Endometrium (tissue), 2 donors: Measurements from ENCODE around the gene PGGHG.
"Not testable (repeated sequence)": the region's sequence is repeated elsewhere in the genome, so short reads cannot be mapped to it uniquely, and the experiment has no call there.

ENCODE experiments used
- FAIRE-seq: peaks from 2 replicates; lab custom pipeline; 2012; peaks lifted over from hg19 to GRCh38; lab: Jason Lieb, UNC
- donor health status: control.
- donor health status: control.

Gene PGGHG

GRCh38 chr11:313787-314553 is 25.0 kb downstream of the PGGHG start, which contains the start of gene IFITM1:
IFITM1 (plus strand) TSS chr11:314040; CDS start chr11:314171, 131 bp downstream.
- peak; percentile 82 for FAIRE-seq

DNA sequence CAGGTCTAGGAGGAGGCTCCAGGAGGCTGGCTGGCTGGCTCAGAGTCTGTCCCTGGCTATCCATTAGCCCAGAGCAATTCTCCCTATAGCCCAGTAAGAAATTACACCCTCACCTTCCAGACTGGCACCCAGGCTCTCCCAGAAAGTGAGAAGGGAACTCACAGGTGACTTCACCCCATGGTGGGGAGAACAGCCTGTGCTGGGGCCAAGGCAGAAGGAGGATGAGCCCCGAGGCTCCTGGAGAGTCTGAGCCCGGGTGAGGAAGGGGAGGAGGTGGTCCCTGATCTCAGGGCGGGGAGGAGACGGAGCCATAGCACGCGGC is 25.6 kb downstream of the PGGHG start:
- not testable (repeated sequence) for FAIRE-seq

DNA sequence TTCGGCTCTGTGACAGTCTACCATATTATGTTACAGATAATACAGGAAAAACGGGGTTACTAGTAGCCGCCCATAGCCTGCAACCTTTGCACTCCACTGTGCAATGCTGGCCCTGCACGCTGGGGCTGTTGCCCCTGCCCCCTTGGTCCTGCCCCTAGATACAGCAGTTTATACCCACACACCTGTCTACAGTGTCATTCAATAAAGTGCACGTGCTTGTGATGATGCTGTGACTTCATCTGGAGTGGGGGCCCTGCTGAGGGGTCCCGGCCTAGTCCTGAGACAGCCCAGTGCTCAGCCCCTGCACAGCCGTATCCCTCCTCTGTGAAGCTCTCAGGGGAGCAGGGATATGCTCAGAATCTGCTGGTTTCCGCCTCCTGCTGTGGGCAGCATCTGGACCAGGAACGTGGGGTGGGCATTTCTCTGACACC is 26.1 kb downstream of the PGGHG start:
- no peak for FAIRE-seq

DNA sequence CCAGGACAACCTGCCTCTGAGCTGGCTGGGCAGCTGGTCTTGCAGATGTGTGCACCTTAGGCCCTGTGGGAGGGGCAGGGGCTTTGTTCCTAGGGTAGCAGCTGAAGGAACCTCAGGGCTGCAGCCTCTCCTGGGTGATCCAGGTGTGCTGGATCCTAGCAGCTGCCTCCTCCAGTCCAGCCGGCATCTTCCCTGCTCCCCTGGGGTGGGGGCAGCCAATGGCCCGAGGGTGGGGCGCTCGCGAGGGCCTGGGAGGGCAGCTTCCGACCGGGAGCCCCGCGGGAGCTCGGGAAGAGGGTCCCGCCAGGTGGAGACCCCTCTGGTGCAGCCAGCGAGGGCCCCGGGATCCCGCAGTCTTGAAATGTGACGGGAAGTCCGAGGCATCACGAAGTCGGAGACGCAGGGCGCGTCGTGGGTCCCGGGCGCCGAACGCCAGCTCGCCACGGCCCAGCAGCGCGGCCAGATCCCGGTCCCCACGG is 26.6 kb downstream of the PGGHG start:
- no peak for FAIRE-seq

DNA sequence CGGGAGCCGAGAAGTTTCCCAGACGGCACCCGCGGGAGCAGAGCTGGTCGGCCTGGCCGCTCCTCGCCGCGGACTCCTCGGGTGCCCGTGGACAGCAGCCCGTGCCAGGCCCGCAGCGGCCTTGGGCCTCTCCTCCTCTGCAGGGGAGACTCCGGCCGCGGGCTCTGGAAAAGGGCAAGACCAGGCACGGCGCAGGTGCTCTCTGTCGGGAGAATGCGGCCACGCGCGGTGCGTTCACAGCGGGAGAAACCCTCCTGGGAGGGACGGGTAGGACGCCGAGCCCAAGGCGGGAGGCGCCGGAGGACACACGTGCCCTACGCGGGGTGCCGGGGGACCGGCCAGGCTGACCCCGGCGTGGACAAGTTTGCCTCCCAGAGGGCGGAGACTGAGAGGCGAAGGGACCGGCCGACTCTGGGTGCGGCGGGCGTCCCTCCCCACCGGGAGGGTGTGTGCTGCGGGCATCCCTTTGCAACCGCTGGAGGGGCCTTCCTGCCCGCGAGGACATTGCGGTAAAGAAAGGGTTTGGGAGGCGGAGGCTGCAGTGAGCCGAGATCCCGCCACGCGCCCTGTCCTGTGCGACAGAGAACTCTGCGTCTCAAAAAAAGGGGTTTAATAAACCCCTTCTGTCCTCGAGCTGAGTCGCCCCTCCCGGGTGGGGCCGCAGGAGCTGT is 27.2 kb downstream of the PGGHG start:
- FAIRE-seq: no peak

GRCh38 chr11:316891-317301 is 28.0 kb downstream of the PGGHG start:
- no peak for FAIRE-seq

DNA sequence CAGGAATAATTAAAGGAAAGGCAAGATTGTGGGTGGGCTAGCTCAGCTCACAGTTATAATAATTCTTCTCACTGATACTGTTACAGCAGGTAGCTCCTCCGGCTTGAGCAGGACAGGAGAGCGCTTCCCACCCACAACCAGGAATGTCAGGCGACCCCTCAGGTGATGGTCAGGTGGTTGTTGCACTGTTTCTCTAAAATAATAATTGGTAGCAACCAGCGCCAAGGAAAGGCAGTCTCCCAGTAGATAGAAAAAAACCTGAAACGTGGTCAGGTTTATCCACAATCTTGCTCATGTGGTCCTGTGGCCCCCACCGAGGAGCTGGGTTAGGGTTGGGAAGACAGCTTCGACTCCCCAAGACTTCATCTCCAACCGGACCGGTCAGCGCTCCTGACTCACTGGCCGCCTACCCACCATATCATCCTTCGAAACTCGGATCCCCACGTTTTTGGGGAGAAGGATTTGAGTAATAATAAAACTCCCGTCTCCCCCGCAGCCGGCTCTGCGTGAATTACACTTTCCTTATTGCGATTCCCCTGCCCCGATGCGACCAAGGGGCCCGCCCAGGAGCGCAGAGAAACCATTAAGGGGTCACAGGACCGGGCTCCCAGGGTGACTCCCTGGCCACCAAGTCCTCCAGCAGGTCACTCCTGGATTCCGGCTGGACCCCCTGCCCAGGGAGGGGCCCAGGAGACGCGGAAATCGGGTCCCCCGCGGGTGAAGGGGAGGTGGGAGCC is 28.9 kb downstream of the PGGHG start:
- not testable (repeated sequence) for FAIRE-seq

- FAIRE-seq: not testable (repeated sequence)
These were observed 29.6 kb downstream of the PGGHG start for GRCh38 chr11:318405-319120.

GRCh38 chr11:319121-319887 is 30.4 kb downstream of the PGGHG start:
- FAIRE-seq: not testable (repeated sequence)

DNA sequence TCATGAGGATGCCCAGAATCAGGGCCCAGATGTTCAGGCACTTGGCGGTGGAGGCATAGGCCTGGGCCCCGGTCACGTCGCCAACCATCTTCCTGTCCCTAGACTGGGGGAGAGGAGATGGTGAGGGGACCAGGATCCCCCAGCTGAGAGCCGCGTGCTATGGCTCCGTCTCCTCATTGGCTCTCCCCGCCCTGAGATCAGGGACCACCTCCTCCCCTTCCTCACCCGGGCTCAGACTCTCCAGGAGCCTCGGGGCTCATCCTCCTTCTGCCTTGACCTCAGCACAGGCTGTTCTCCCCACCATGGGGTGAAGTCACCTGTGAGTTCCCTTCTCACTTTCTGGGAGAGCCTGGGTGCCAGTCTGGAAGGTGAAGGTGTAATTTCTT is 31.0 kb downstream of the PGGHG start:
- not testable (repeated sequence) for FAIRE-seq

DNA sequence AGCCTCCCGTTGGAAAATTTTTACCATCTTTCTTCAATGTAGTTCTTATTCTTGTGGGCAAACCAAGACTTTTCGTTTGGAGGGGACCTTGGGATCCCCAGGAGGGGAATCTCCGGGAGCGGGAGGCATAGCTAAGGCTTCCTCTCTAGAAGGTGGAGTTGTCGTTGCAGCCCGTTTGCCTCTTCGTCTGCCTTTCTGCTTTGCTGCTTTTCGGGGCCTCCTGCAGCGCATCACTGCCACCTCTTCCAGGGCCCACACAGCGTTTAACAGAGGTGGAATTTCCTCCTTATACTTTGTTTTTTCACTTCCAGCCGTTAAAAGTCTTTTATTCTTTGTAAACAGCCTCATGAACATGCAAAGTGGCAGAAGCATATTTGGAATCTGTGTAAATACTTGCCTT is 35.2 kb downstream of the PGGHG start:
- FAIRE-seq: no peak

- peak; percentile 95 for FAIRE-seq
These were observed 35.9 kb downstream of the PGGHG start for GRCh38 chr11:324593-325517.

DNA sequence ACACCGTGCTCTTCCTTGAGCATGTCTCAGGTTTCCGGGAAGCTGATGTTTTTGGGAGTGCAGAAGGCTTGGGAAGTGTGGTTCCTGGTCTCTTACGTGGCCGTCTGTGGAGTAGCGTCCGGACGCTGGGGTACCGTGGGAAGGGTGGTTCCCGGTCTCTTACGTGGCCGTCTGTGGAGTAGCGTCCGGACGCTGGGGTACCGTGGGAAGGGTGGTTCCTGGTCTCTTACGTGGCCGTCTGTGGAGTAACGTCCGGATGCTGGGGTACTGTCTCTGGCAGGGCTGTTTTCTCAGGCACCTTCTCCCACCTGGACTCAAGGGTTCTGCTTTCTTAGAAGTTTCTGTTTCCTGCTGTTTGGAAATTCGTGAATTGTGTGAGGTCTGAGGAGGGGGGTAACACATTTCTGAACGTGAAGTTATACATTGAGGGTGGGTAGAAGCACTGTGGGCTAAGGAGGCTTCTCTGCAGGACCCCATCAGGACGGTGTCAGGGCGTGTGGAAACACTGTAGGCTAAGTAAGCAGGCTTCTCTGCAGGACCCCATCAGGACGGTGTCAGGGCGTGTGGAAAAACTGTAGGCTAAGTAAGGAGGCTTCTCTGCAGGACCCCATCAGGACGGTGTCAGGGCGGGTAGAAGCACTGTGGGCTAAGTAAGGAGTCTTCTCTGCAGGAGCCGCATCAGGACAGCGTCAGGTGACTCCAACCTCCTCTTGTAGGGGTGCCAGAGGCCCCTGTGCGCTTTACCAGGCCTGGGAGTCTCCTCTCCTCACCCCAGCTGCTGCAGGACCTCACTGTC is 37.1 kb downstream of the PGGHG start:
- FAIRE-seq: no peak

- FAIRE-seq: no peak
These were observed 37.6 kb downstream of the PGGHG start for GRCh38 chr11:326592-326841.

DNA sequence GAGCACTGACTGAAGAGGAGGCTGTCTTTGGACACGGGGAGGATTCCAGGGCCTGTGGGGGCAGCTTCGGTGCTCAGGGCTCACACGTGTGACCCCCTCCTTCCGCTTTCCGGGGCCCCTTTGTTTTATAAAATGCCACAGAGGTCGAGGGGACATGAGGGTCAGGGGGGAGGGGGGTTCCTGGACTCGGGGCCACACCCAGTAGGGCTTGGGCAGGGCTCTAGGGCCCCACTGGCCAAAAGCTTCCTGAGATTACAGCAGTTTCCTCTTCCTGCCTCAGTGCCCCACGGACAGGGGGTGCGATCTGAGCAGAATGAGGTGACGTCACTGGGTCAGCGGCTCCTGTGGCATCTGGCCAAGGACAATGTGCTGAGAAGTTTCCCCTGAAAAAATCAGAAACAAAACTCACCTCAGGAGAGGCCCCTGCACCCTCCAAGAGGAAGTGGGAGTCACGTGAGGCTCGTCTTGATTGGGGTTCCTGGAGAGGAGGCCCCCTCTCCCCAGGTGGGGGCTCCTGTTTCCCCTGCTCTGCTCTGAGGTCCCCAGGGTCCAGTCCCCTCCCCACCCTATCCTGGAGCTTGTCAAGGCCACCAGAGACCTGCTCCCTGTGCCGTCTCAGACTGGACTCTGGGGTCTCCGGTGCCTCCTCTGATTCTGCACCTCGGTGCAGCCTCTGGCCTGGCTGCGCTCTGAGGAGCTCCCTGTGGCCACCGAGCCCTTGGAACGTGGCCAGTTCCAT is 38.1 kb downstream of the PGGHG start:
- no peak for FAIRE-seq

DNA sequence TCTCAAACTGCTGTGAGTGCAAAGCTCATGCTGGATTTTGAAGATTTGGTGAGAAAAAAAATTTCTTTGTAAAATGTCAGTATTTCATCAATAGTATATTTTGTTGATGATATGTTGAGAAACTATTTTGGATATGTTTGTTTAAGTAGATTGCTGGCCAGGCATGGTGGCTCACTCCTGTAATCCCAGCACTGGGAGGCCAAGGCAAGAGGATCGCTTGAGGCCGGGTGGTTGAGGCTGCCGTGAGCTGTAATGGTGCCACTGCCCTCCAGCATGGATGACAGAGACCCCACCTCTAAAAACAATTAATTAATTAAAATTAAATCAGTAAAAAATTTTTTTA is 38.6 kb downstream of the PGGHG start:
- FAIRE-seq: no peak

- no peak for FAIRE-seq
These were observed 39.1 kb downstream of the PGGHG start for GRCh38 chr11:328012-328411.

- FAIRE-seq: not testable (repeated sequence)
These were observed 39.7 kb downstream of the PGGHG start for GRCh38 chr11:328516-329100.

GRCh38 chr11:329886-330253 is 40.9 kb downstream of the PGGHG start:
- FAIRE-seq: no peak
